Left hindlimb (tissue), 1 donor: ENCODE data around the gene NAGS.
"Not testable (repeated sequence)": the region's sequence is repeated elsewhere in the genome, so short reads cannot be mapped to it uniquely, and the experiment has no call there.

Experiments
- DNase-seq: peaks from one replicate; pipeline ENCODE4 v3.0.0-alpha.2; 2018

NAGS gene

GRCh38 chr17:43984521-43984920, 19.9 kb upstream of the NAGS start:
- DNase-seq, result no peak

- DNase-seq, result no peak
These were observed 18.0 kb upstream of the NAGS start for GRCh38 chr17:43986225-43986981.

GRCh38 chr17:43987131-43988021, 17.0 kb upstream of the NAGS start:
- DNase-seq, result no peak

- no peak for DNase-seq
These were observed 16.1 kb upstream of the NAGS start for GRCh38 chr17:43988301-43988700.

GRCh38 chr17:43992641-43993040, 11.8 kb upstream of the NAGS start:
- DNase-seq, result no peak

GRCh38 chr17:43994272-43995149, 9.9 kb upstream of the NAGS start:
- peak; percentile 54 for DNase-seq

- no peak for DNase-seq
These were observed 9.3 kb upstream of the NAGS start for GRCh38 chr17:43995150-43995471.

GRCh38 chr17:43997180-43997579, 7.2 kb upstream of the NAGS start:
- not testable (repeated sequence) for DNase-seq

GRCh38 chr17:43998552-43998951, 5.9 kb upstream of the NAGS start:
- no peak for DNase-seq

GRCh38 chr17:43999024-43999423, 5.4 kb upstream of the NAGS start:
- no peak for DNase-seq

- DNase-seq, result no peak
These were observed 4.1 kb upstream of the NAGS start for GRCh38 chr17:44000141-44000860.

GRCh38 chr17:44000871-44001460, 3.5 kb upstream of the NAGS start:
- DNase-seq, result no peak

- DNase-seq, result no peak
These were observed 2.9 kb upstream of the NAGS start for GRCh38 chr17:44001461-44001920.

GRCh38 chr17:44002141-44002848, 2.1 kb upstream of the NAGS start:
- DNase-seq, result no peak

GRCh38 chr17:44004761-44005526, 522 bp downstream of the NAGS start:
- DNase-seq, result peak; percentile 41

- DNase-seq, result no peak
These were observed 1.3 kb downstream of the NAGS start for GRCh38 chr17:44005527-44006271.

GRCh38 chr17:44006272-44006597, 1.8 kb downstream of the NAGS start:
- DNase-seq, result no peak

GRCh38 chr17:44006598-44007345, 2.4 kb downstream of the NAGS start:
- peak; percentile 97 for DNase-seq
